Measurements from ENCODE around the gene FMN2.
A peak's percentile ranks its signal among the peaks of the same experiment; 100 is the strongest.

The FMN2 gene

DNA sequence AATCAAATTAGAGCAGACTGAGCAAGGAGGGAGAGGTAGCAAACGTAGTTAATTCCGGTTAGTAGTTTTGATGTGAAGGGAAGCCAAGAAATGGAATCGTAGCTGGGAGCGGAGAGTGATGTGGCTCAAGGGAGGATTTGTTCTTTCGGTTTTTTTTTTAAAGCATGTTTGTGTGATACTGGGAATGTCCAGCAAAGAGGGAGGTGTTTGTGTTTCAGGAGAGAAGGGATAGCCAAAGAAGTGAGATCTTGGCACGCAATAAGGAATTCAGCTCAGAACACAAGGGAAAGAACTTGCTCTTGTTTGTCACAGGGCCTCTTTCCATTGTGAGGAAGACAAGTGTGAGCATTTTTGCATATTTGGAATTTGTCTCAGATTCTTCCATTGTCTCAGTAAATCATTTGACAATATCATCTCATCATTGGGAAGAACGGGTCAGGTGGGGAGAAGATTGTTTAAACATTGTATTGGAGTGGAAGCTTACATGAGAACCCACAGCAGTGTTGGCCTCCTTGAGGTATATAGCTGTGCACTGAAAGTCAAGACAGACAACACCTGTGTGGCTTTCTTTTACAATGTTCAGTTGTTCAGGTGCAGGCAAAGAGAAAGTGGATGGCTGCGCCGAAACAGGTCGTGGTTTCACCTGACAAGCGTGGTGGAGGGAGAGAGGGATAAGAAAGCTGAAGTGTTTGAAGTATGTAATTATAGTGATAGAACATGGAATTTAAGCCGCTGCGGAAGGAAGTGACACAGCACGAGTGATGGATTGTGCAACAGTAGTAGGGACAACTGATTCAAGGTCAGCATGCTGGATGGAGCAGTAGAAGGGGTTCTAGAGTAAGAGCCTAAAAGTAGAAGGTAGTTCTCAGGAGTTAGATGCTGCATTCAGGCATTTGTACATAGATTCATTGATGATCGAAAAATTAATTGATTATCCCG is 25.4 kb downstream of the FMN2 start:
- H3K18ac ChIP-seq (ENCODE audit: low read length) = no peak overlapping the region
- WGBS (ENCODE audit: extremely low coverage, insufficient coverage, low lambda C conversion rate) = no CpG with 5 or more reads among the region's 16 CpGs
- no peak overlapping the region for H3K23ac ChIP-seq (ENCODE audit: low read length)
- no peaks in the 10 kb centered on the region for H3K79me2 ChIP-seq (ENCODE audit: control insufficient read depth, insufficient read depth, low read length)
- no peak overlapping the region for H3K9ac ChIP-seq (ENCODE audit: low read length)
- no peak overlapping the region for H3K56ac ChIP-seq (ENCODE audit: low read length)
- H2BK15ac ChIP-seq (replicated peaks; ENCODE audit: low read depth) = no peak overlapping the region
- H3K4me2 ChIP-seq (ENCODE audit: low read length) = no peak overlapping the region
- no peak overlapping the region for H2BK120ac ChIP-seq (ENCODE audit: low read depth, low read length)
- H4K8ac ChIP-seq (ENCODE audit: low read depth, low read length) = no peak overlapping the region
- no peak overlapping the region for H3K27ac ChIP-seq (ENCODE audit: low read depth, low read length)
- no peak for DNase-seq
- no peaks in the 10 kb centered on the region for H3K27me3 ChIP-seq (ENCODE audit: insufficient read depth, low read length, poor library complexity)
- no peaks in the 10 kb centered on the region for H3K79me1 ChIP-seq (ENCODE audit: low read length)
- no peaks in the 10 kb centered on the region for H3K4me1 ChIP-seq (ENCODE audit: control insufficient read depth, low read depth, low read length)
- H3K4ac ChIP-seq (ENCODE audit: low read depth, low read length) = no peak overlapping the region
- H3K4me3 ChIP-seq (ENCODE audit: low read length) = no peak overlapping the region
- H3K36me3 ChIP-seq (ENCODE audit: control insufficient read depth, insufficient read depth, low read length) = no peaks in the 10 kb centered on the region
- no peak overlapping the region for H2AK5ac ChIP-seq (ENCODE audit: low read length)
- no peak overlapping the region for H2BK5ac ChIP-seq (ENCODE audit: low read length)
- peak overlapping the region; percentile 13 for H4K5ac ChIP-seq (ENCODE audit: low read length)

DNA sequence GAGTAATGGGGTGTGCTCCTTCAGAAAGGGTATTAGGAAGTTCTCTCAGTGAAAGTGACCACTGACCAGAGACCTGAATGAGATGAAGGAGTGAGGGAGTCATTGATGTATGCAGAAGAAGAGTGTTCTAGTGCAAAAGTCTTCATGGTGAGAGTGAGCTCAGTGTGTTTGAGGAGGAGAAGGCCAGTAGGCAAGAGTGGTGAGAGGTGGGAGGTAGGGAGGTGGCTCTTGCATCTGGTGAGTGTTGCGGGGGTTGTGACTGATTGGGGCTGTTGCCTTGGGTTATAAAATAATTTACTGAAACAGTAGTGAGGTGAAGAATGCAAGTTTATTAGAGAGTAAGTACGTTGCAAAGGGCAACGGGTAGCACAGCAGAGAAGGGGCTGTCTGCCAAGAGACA is 26.2 kb downstream of the FMN2 start:
- Histone ChIP-seq H3K9ac (ENCODE audit: low read length) (no peak overlapping the region), H4K5ac (ENCODE audit: low read length) (no peak overlapping the region), H4K8ac (ENCODE audit: low read depth, low read length) (no peak overlapping the region), H3K23ac (ENCODE audit: low read length) (no peak overlapping the region), H3K27me3 (ENCODE audit: insufficient read depth, low read length, poor library complexity) (no peaks in the 10 kb centered on the region), H3K4me1 (ENCODE audit: control insufficient read depth, low read depth, low read length) (no peaks in the 10 kb centered on the region), H3K79me1 (ENCODE audit: low read length) (no peaks in the 10 kb centered on the region), H3K4me2 (ENCODE audit: low read length) (no peak overlapping the region), H3K56ac (ENCODE audit: low read length) (no peak overlapping the region), H2BK120ac (ENCODE audit: low read depth, low read length) (no peak overlapping the region), H3K36me3 (ENCODE audit: control insufficient read depth, insufficient read depth, low read length) (no peaks in the 10 kb centered on the region), H2BK5ac (ENCODE audit: low read length) (no peak overlapping the region), H3K4me3 (ENCODE audit: low read length) (no peak overlapping the region), H3K18ac (ENCODE audit: low read length) (no peak overlapping the region), H3K79me2 (ENCODE audit: control insufficient read depth, insufficient read depth, low read length) (no peaks in the 10 kb centered on the region), H3K27ac (ENCODE audit: low read depth, low read length) (no peak overlapping the region), H2AK5ac (ENCODE audit: low read length) (no peak overlapping the region), H2BK15ac (replicated peaks; ENCODE audit: low read depth) (no peak overlapping the region), H3K4ac (ENCODE audit: low read depth, low read length) (no peak overlapping the region)
- no CpG with 5 or more reads among the region's 3 CpGs for WGBS (ENCODE audit: extremely low coverage, insufficient coverage, low lambda C conversion rate)
- DNase-seq = no peak

DNA sequence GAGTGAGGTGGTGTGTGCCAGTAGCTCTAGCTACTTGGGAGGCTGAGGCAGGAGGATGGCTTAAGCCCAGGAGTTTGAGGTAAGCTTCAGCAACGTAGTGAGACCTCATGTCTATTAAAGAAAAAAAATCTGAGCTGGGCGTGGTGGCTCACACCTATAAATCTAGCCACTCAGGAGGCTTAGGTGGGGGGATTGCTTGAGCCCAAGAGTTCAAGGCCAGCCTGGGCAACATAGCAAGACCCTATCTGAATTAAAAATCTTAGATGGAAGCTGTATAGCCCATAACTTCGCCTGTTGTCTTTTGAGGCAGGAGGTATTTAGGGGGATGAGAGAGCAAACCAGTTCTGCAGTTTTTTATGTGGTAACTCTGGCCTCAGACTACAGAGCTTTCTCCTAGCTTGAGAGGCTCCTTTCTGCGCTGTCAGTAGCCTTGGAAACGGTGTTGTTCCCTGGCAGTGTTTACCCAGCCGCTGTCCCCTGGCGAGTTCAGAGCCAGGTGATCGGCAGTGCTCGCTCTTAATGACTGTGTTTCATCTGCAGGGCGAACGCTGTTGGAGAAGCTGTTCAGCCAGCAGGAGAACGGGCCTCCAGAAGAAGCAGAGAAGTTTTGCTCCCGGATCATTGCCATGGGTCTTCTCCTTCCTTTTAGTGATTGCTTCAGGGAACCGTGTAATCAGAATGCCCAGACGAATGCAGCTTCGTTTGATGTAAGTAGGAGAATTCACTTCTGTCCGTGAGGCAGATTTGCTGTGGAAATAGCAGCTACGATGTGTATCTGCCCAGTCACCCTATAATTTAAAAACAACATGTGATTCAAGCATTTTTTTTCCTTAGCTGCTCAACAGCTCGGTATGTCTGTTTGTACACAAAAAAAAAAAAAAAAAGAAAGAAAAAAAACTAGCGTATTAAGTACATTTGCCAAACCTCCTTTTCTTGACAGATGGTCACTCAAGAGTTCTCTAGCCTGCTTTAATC is 31.2 kb downstream of the FMN2 start:
- Histone ChIP-seq H2AK5ac (ENCODE audit: low read length) (no peak overlapping the region), H2BK15ac (replicated peaks; ENCODE audit: low read depth) (no peak overlapping the region), H3K23ac (ENCODE audit: low read length) (no peak overlapping the region), H3K36me3 (ENCODE audit: control insufficient read depth, insufficient read depth, low read length) (no peaks in the 10 kb centered on the region), H2BK120ac (ENCODE audit: low read depth, low read length) (no peak overlapping the region), H4K5ac (ENCODE audit: low read length) (no peak overlapping the region), H2BK5ac (ENCODE audit: low read length) (no peak overlapping the region), H3K4me1 (ENCODE audit: control insufficient read depth, low read depth, low read length) (no peaks in the 10 kb centered on the region), H3K9ac (ENCODE audit: low read length) (no peak overlapping the region), H3K4me3 (ENCODE audit: low read length) (no peak overlapping the region), H3K18ac (ENCODE audit: low read length) (no peak overlapping the region), H4K8ac (ENCODE audit: low read depth, low read length) (no peak overlapping the region), H3K4ac (ENCODE audit: low read depth, low read length) (no peak overlapping the region), H3K27me3 (ENCODE audit: insufficient read depth, low read length, poor library complexity) (no peaks in the 10 kb centered on the region), H3K27ac (ENCODE audit: low read depth, low read length) (no peak overlapping the region), H3K4me2 (ENCODE audit: low read length) (no peak overlapping the region), H3K56ac (ENCODE audit: low read length) (no peak overlapping the region), H3K79me2 (ENCODE audit: control insufficient read depth, insufficient read depth, low read length) (no peaks in the 10 kb centered on the region), H3K79me1 (ENCODE audit: low read length) (no peaks in the 10 kb centered on the region)
- WGBS (ENCODE audit: extremely low coverage, insufficient coverage, low lambda C conversion rate) = no CpG with 5 or more reads among the region's 20 CpGs
- peak; percentile 42 for DNase-seq

DNA sequence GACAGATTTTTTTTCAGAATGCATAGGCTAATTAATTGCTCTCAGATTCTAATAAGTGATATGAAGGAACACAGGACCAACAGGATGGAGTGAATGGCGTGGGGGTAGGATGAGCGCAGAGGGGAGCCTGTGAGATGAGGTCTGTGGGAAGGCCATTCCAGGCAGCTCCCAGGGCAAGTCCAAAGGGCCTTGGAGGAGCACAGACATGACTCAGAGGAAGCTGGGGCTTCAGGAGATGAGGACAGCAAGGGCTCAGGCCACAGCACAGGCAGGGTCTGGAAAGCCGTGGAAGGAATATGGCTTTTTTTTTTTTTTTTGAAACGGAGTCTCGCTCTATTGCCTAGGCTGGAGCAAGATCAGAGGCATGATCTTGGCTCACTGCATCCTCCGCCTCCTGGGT is 35.1 kb downstream of the FMN2 start:
- Histone ChIP-seq H4K5ac (ENCODE audit: low read length) (no peak overlapping the region), H3K36me3 (ENCODE audit: control insufficient read depth, insufficient read depth, low read length) (no peaks in the 10 kb centered on the region), H2BK15ac (replicated peaks; ENCODE audit: low read depth) (no peak overlapping the region), H4K8ac (ENCODE audit: low read depth, low read length) (no peak overlapping the region), H3K4me2 (ENCODE audit: low read length) (no peak overlapping the region), H2AK5ac (ENCODE audit: low read length) (no peak overlapping the region), H3K23ac (ENCODE audit: low read length) (no peak overlapping the region), H2BK5ac (ENCODE audit: low read length) (no peak overlapping the region), H3K56ac (ENCODE audit: low read length) (no peak overlapping the region), H3K27me3 (ENCODE audit: insufficient read depth, low read length, poor library complexity) (no peaks in the 10 kb centered on the region), H3K4me1 (ENCODE audit: control insufficient read depth, low read depth, low read length) (no peaks in the 10 kb centered on the region), H3K27ac (ENCODE audit: low read depth, low read length) (no peak overlapping the region), H3K79me1 (ENCODE audit: low read length) (no peaks in the 10 kb centered on the region), H3K79me2 (ENCODE audit: control insufficient read depth, insufficient read depth, low read length) (no peaks in the 10 kb centered on the region), H2BK120ac (ENCODE audit: low read depth, low read length) (no peak overlapping the region), H3K4ac (ENCODE audit: low read depth, low read length) (no peak overlapping the region), H3K4me3 (ENCODE audit: low read length) (no peak overlapping the region), H3K9ac (ENCODE audit: low read length) (no peak overlapping the region), H3K18ac (ENCODE audit: low read length) (no peak overlapping the region)
- no peak for DNase-seq
- no CpG with 5 or more reads among the region's 6 CpGs for WGBS (ENCODE audit: extremely low coverage, insufficient coverage, low lambda C conversion rate)

DNA sequence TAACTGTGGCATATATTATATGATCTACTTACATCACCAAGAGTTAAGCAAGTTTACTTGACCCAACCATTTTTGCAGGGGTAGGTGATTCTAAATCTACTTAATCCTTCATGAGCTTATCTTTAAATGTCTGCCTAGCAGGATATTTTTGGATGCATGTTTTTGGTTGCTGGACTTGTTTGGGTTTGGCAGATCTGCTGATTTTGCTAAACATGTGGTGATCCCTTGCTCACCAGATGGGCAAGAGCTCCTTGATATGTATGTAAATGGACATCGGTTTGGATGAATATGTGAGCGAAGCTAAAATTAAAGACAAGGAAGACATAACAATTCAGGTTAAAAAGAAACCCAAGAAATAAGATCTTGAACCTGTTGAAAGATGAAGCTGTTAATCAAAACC is 36.7 kb downstream of the FMN2 start:
- H3K79me2 ChIP-seq (ENCODE audit: control insufficient read depth, insufficient read depth, low read length) = no peaks in the 10 kb centered on the region
- no CpG with 5 or more reads among the region's 2 CpGs for WGBS (ENCODE audit: extremely low coverage, insufficient coverage, low lambda C conversion rate)
- H3K4ac ChIP-seq (ENCODE audit: low read depth, low read length) = no peak overlapping the region
- H3K4me1 ChIP-seq (ENCODE audit: control insufficient read depth, low read depth, low read length) = no peaks in the 10 kb centered on the region
- peaks cover 1% of the 10 kb centered on the region for H3K79me1 ChIP-seq (ENCODE audit: low read length)
- H3K9ac ChIP-seq (ENCODE audit: low read length) = no peak overlapping the region
- no peak overlapping the region for H2BK5ac ChIP-seq (ENCODE audit: low read length)
- no peaks in the 10 kb centered on the region for H3K36me3 ChIP-seq (ENCODE audit: control insufficient read depth, insufficient read depth, low read length)
- H4K5ac ChIP-seq (ENCODE audit: low read length) = no peak overlapping the region
- H3K4me3 ChIP-seq (ENCODE audit: low read length) = no peak overlapping the region
- no peak overlapping the region for H3K18ac ChIP-seq (ENCODE audit: low read length)
- H3K56ac ChIP-seq (ENCODE audit: low read length) = no peak overlapping the region
- DNase-seq = no peak
- H2BK15ac ChIP-seq (replicated peaks; ENCODE audit: low read depth) = no peak overlapping the region
- H3K4me2 ChIP-seq (ENCODE audit: low read length) = no peak overlapping the region
- no peak overlapping the region for H2AK5ac ChIP-seq (ENCODE audit: low read length)
- H2BK120ac ChIP-seq (ENCODE audit: low read depth, low read length) = no peak overlapping the region
- no peak overlapping the region for H4K8ac ChIP-seq (ENCODE audit: low read depth, low read length)
- H3K23ac ChIP-seq (ENCODE audit: low read length) = no peak overlapping the region
- no peaks in the 10 kb centered on the region for H3K27me3 ChIP-seq (ENCODE audit: insufficient read depth, low read length, poor library complexity)
- no peak overlapping the region for H3K27ac ChIP-seq (ENCODE audit: low read depth, low read length)

Measured in mesendoderm (in vitro differentiated cells).